HG02623 (cell line): Measurements from ENCODE around the gene TMEM132D.

Experiments used
- ATAC-seq: cut with Tn5 transposase; IDR thresholded peaks from one replicate; pipeline ENCODE4 v1.9.1; 2021; ENCODE audit warnings: moderate library complexity; ENCODE audit not compliant: unreplicated experiment

Gene TMEM132D

GRCh38 chr12:129379076-129379804, 524.6 kb downstream of the TMEM132D start:
- no peak for ATAC-seq

GRCh38 chr12:129378496-129378895, 525.3 kb downstream of the TMEM132D start:
- ATAC-seq = no peak

- no peak for ATAC-seq
These were observed 530.1 kb downstream of the TMEM132D start for GRCh38 chr12:129373746-129374145.

- no peak for ATAC-seq
These were observed 530.9 kb downstream of the TMEM132D start for GRCh38 chr12:129372876-129373275.

- ATAC-seq = no peak
These were observed 531.5 kb downstream of the TMEM132D start for GRCh38 chr12:129372348-129372747.

GRCh38 chr12:129371268-129371667, 532.6 kb downstream of the TMEM132D start:
- no peak for ATAC-seq

- ATAC-seq = no peak
These were observed 537.2 kb downstream of the TMEM132D start for GRCh38 chr12:129366656-129367055.

- ATAC-seq = no peak
These were observed 540.8 kb downstream of the TMEM132D start for GRCh38 chr12:129363041-129363440.

- no peak for ATAC-seq
These were observed 546.6 kb downstream of the TMEM132D start for GRCh38 chr12:129357233-129357632.

GRCh38 chr12:129351481-129351880, 552.3 kb downstream of the TMEM132D start:
- ATAC-seq = no peak

- ATAC-seq = no peak
These were observed 564.5 kb downstream of the TMEM132D start for GRCh38 chr12:129339336-129339735.

GRCh38 chr12:129337413-129337812, 566.4 kb downstream of the TMEM132D start:
- no peak for ATAC-seq

- no peak for ATAC-seq
These were observed 568.1 kb downstream of the TMEM132D start for GRCh38 chr12:129335773-129336172.

- ATAC-seq = no peak
These were observed 571.5 kb downstream of the TMEM132D start for GRCh38 chr12:129332286-129332685.

GRCh38 chr12:129331356-129332085, 572.3 kb downstream of the TMEM132D start:
- no peak for ATAC-seq

- ATAC-seq = no peak
These were observed 575.6 kb downstream of the TMEM132D start for GRCh38 chr12:129328235-129328634.

GRCh38 chr12:129325566-129325965, 578.3 kb downstream of the TMEM132D start:
- no peak for ATAC-seq

- no peak for ATAC-seq
These were observed 591.8 kb downstream of the TMEM132D start for GRCh38 chr12:129312048-129312447.

GRCh38 chr12:129310346-129310745, 593.5 kb downstream of the TMEM132D start:
- no peak for ATAC-seq

- ATAC-seq = no peak
These were observed 598.0 kb downstream of the TMEM132D start for GRCh38 chr12:129305851-129306250.

GRCh38 chr12:129304529-129304928, 599.3 kb downstream of the TMEM132D start:
- no peak for ATAC-seq

- ATAC-seq = no peak
These were observed 603.8 kb downstream of the TMEM132D start for GRCh38 chr12:129300011-129300410.
